HFFc6 (cell line): ENCODE measurements around the gene GFRA3. TPM values are rescaled to one million over a fixed set of nuclear protein-coding genes. Genes with fewer than 3 reads are reported as not detected.
A peak's percentile ranks its signal among the peaks of the same experiment; 100 is the strongest.

Experiments
- DNase-seq: peaks from one replicate; pipeline ENCODE4 v3.0.0-alpha.2; 2018
- H3K27ac Mint-ChIP-seq: 2 replicates; pipeline ENCODE4 v1.8.0; 2020; ENCODE audit warnings: mild to moderate bottlenecking, mixed read lengths
- H3K27me3 Mint-ChIP-seq: 2 replicates; pipeline ENCODE4 v1.8.0; 2021; ENCODE audit warnings: mild to moderate bottlenecking, moderate library complexity, mixed read lengths; ENCODE audit not compliant: insufficient read depth
- H3K36me3 Mint-ChIP-seq: 2 replicates; pipeline ENCODE4 v1.8.0; 2021; ENCODE audit warnings: low read depth, mixed read lengths
- H3K4me1 Mint-ChIP-seq: 2 replicates; pipeline ENCODE4 v1.8.0; 2020; ENCODE audit warnings: low read depth, mixed read lengths
- H3K4me3 Mint-ChIP-seq: 2 replicates; pipeline ENCODE4 v1.8.0; 2020; ENCODE audit warnings: mild to moderate bottlenecking, moderate library complexity, mixed read lengths
- H3K9me3 Mint-ChIP-seq: 2 replicates; pipeline ENCODE4 v1.8.0; 2020; ENCODE audit warnings: mild to moderate bottlenecking, mixed read lengths
- CTCF ChIP-seq: fragments of 200-600 bp; sonication (generic); IDR thresholded peaks from 2 replicates; pipeline ENCODE4 v1.5.0; 2021; ENCODE audit warnings: antibody characterized with exemption, mild to moderate bottlenecking
- total RNA-seq, 6 experiments: library from RNA; stranded (reverse); fragmentation: NEBNext Ultra II Directional; extraction: Animal tissue kit (Norgen Biotek cat#: 25700); gene quantifications; 2 replicates in 1 of 6; 3 replicates in 5 of 6; pipeline ENCODE4 v1.2.3, GENCODE V29; 2021

The GFRA3 gene
- total RNA-seq, 6 experiments from 2014 or later = not detected

- Mint-ChIP-seq H3K4me3 (no peak overlapping the region), H3K36me3 (no peaks in the 10 kb centered on the region), H3K27ac (no peak overlapping the region)
Observed at GRCh38 chr5:138246822-138247221, 27.6 kb downstream of the GFRA3 start.

GRCh38 chr5:138246334-138246733, 28.1 kb downstream of the GFRA3 start:
- no peak for TF ChIP-seq CTCF
- DNase-seq = no peak
- no peaks in the 10 kb centered on the region for H3K9me3 Mint-ChIP-seq
- H3K36me3 Mint-ChIP-seq = no peaks in the 10 kb centered on the region
- H3K4me1 Mint-ChIP-seq = no peaks in the 10 kb centered on the region
- H3K27me3 Mint-ChIP-seq = peaks cover 34% of the 10 kb centered on the region
- no peak overlapping the region for H3K4me3 Mint-ChIP-seq
- no peak overlapping the region for H3K27ac Mint-ChIP-seq

More at GRCh38 chr5:138246822-138247221, 27.6 kb downstream of the GFRA3 start:
- H3K4me1 Mint-ChIP-seq = no peaks in the 10 kb centered on the region
- no peak for TF ChIP-seq CTCF
- no peaks in the 10 kb centered on the region for H3K9me3 Mint-ChIP-seq
- no peak for DNase-seq
- H3K27me3 Mint-ChIP-seq = peaks cover 32% of the 10 kb centered on the region

GRCh38 chr5:138245717-138246116, 28.7 kb downstream of the GFRA3 start:
- no peaks in the 10 kb centered on the region for H3K9me3 Mint-ChIP-seq
- no peak overlapping the region for H3K4me3 Mint-ChIP-seq
- TF ChIP-seq CTCF = no peak

GRCh38 chr5:138243794-138244193, 30.6 kb downstream of the GFRA3 start:
- H3K27me3 Mint-ChIP-seq = peaks cover 50% of the 10 kb centered on the region
- H3K9me3 Mint-ChIP-seq = no peaks in the 10 kb centered on the region

More at GRCh38 chr5:138245717-138246116, 28.7 kb downstream of the GFRA3 start:
- H3K4me1 Mint-ChIP-seq = no peaks in the 10 kb centered on the region
- H3K27me3 Mint-ChIP-seq = peaks cover 39% of the 10 kb centered on the region
- H3K27ac Mint-ChIP-seq = no peak overlapping the region
- H3K36me3 Mint-ChIP-seq = no peaks in the 10 kb centered on the region
- no peak for DNase-seq

GRCh38 chr5:138241688-138242571, 32.5 kb downstream of the GFRA3 start:
- Mint-ChIP-seq H3K27me3 (peaks cover 53% of the 10 kb centered on the region), H3K36me3 (no peaks in the 10 kb centered on the region), H3K9me3 (no peaks in the 10 kb centered on the region), H3K4me1 (no peaks in the 10 kb centered on the region), H3K27ac (no peak overlapping the region), H3K4me3 (peak overlapping the region; percentile 45)
- no peak for DNase-seq
- TF ChIP-seq CTCF = no peak

More at GRCh38 chr5:138243794-138244193, 30.6 kb downstream of the GFRA3 start:
- no peak overlapping the region for H3K27ac Mint-ChIP-seq
- DNase-seq = no peak
- no peak for TF ChIP-seq CTCF
- H3K4me3 Mint-ChIP-seq = no peak overlapping the region
- H3K36me3 Mint-ChIP-seq = no peaks in the 10 kb centered on the region
- no peaks in the 10 kb centered on the region for H3K4me1 Mint-ChIP-seq
